ENCODE data around the gene PRR5L. TPM values are rescaled to one million over a fixed set of nuclear protein-coding genes. Genes with fewer than 3 reads are reported as not detected.

Gene PRR5L
- total and polyA plus RNA-seq, 2 donors (not counting 1 experiment from before 2014, with no cell fraction given) = 4.0 to 5.9 TPM

DNA sequence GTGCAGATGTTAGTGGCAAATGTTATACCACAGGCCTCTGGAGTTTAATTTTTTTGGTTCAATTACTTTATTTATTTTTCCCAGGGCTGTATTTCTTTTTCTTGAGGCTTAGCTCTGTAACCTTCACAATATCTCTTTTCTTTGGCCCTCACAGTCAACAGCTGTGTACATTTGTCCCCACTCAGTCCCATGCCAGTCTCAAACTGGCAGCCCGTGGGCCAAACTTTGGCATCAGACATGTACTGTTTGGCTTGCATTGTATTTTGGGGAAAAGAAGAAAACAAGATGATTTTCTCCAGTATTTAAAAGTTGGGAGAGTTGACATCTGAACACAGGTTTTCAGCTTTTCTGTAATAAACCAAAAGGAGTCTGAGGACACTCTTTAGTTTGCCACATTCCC is 87.1 kb downstream of the PRR5L start:
- H3K4me1 Mint-ChIP-seq = peaks cover 9% of the 10 kb centered on the region
- Histone ChIP-seq H3K27me3 (replicated peaks in 1 of 4; ENCODE audit: control extremely low read depth in 1 of 4, control insufficient read depth in 3 of 4, insufficient read depth in 4 of 4, low read length in 3 of 4) (peaks cover 0 to 15% (median 0%) of the 10 kb centered on the region in 4 experiments), H2AFZ (ENCODE audit: insufficient read depth, low read depth, low read length, poor library complexity, severe bottlenecking) (no peak overlapping the region), H3K9me3 (ENCODE audit: control extremely low read depth in 1 of 3, control insufficient read depth in 2 of 3, insufficient read depth in 1 of 3, low read length in 2 of 3) (no peaks in the 10 kb centered on the region), H3K9ac (ENCODE audit: low read length) (no peak overlapping the region), H3K4me1 (ENCODE audit: control insufficient read depth in 2 of 2, insufficient read depth in 2 of 2, low read length in 2 of 2) (peaks cover 5 to 9% of the 10 kb centered on the region in 2 donors), H3K36me3 (replicated peaks in 1 of 2; ENCODE audit: control extremely low read depth in 1 of 2, control insufficient read depth in 1 of 2, extremely low read depth in 1 of 2, insufficient read depth in 2 of 2, low read length in 1 of 2) (no peaks in the 10 kb centered on the region), H4K20me1 (ENCODE audit: control insufficient read depth, insufficient read depth, low read length, poor library complexity, severe bottlenecking) (no peaks in the 10 kb centered on the region), H3K4me2 (replicated peaks; ENCODE audit: low read depth, low read length, poor library complexity, severe bottlenecking) (no peak overlapping the region), H3K4me3 (ENCODE audit: control extremely low read depth in 1 of 5, extremely low read depth in 1 of 5, insufficient read depth in 1 of 5, low read depth in 2 of 5, low read length in 4 of 5) (no peak overlapping the region), H3K79me2 (ENCODE audit: control insufficient read depth, insufficient read depth, low read length) (no peaks in the 10 kb centered on the region), H3K27ac (ENCODE audit: low read length in 2 of 2) (no peak overlapping the region)
- WGBS (ENCODE audit: insufficient coverage) = no CpG with 5 or more reads among the region's 1 CpG
- H3K9me3 Mint-ChIP-seq (ENCODE audit: insufficient read depth) = no peaks in the 10 kb centered on the region
- TF ChIP-seq EZH2 (IDR thresholded peaks at IDR 0.05; ENCODE audit: borderline replicate concordance, insufficient read depth, low read depth, low read length, poor library complexity, severe bottlenecking) (no peak), CTCF (IDR thresholded peaks at IDR 0.05) (no peak)
- DNase-seq = no peak
- POLR2A ChIA-PET = no interaction called here
- CTCF ChIA-PET = no interaction called here
- intact Hi-C loops (cut with micrococcal nuclease) = no loop called here
- H3K27ac Mint-ChIP-seq = peak overlapping the region; percentile 4
- no peak for ATAC-seq (ENCODE audit: low read depth)
- no peak overlapping the region for H3K4me3 Mint-ChIP-seq
- peaks cover 10% of the 10 kb centered on the region for H3K27me3 Mint-ChIP-seq

DNA sequence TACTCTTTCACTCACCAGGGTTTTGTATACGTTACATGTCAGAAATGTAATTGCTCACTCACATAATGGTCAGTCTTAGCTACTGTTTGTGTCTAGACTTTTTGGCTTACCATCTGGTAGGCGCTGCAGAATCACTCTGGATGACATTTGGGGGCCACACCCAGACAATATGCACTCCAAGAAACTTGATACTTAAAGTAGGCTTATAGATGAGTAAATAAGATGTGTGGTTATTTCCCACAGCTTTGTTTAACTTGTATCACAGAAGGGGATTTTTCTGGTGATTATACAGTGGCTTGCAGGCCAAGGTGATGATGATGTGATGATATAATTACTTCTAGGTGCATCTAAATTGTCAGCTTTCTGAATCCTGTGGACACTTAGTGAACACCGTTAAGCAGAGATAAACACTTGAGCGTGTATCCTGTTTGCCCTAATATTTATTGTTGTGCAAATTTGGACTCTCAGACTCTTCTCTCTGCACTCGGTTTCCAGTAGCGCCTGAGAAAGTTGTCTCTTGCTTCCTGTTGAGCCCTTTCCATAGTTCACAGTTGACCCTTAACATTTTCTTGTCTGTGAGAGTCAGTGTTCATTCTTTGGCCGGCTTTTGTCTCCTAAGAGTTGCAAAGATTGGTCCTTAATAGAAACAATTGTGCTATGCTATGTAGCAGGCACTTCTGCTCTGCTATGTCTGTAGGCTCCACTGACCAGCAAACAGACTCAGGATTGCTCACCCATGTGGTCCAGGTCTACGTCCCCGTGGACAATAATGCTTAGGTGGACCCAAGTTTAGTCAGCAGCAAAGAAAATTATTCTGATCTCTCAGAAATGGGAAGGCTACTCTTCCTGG is 89.3 kb downstream of the PRR5L start:
- Histone ChIP-seq H3K36me3 (replicated peaks in 1 of 2; ENCODE audit: control extremely low read depth in 1 of 2, control insufficient read depth in 1 of 2, extremely low read depth in 1 of 2, insufficient read depth in 2 of 2, low read length in 1 of 2) (no peaks in the 10 kb centered on the region), H3K4me1 (ENCODE audit: control insufficient read depth in 2 of 2, insufficient read depth in 2 of 2, low read length in 2 of 2) (peaks cover 0 to 8% of the 10 kb centered on the region in 2 donors), H3K79me2 (ENCODE audit: control insufficient read depth, insufficient read depth, low read length) (no peaks in the 10 kb centered on the region), H3K4me2 (replicated peaks; ENCODE audit: low read depth, low read length, poor library complexity, severe bottlenecking) (no peak overlapping the region), H3K9ac (ENCODE audit: low read length) (no peak overlapping the region), H3K9me3 (ENCODE audit: control extremely low read depth in 1 of 3, control insufficient read depth in 2 of 3, insufficient read depth in 1 of 3, low read length in 2 of 3) (no peaks in the 10 kb centered on the region), H4K20me1 (ENCODE audit: control insufficient read depth, insufficient read depth, low read length, poor library complexity, severe bottlenecking) (no peaks in the 10 kb centered on the region), H2AFZ (ENCODE audit: insufficient read depth, low read depth, low read length, poor library complexity, severe bottlenecking) (no peak overlapping the region), H3K27me3 (replicated peaks in 1 of 4; ENCODE audit: control extremely low read depth in 1 of 4, control insufficient read depth in 3 of 4, insufficient read depth in 4 of 4, low read length in 3 of 4) (no peaks in the 10 kb centered on the region), H3K4me3 (ENCODE audit: control extremely low read depth in 1 of 5, extremely low read depth in 1 of 5, insufficient read depth in 1 of 5, low read depth in 2 of 5, low read length in 4 of 5) (no peak overlapping the region), H3K27ac (ENCODE audit: low read length in 2 of 2) (no peak overlapping the region)
- no peaks in the 10 kb centered on the region for H3K27me3 Mint-ChIP-seq
- H3K27ac Mint-ChIP-seq = no peak overlapping the region
- DNase-seq (no peak), ATAC-seq (ENCODE audit: low read depth) (no peak)
- H3K9me3 Mint-ChIP-seq (ENCODE audit: insufficient read depth) = no peaks in the 10 kb centered on the region
- H3K4me3 Mint-ChIP-seq = no peak overlapping the region
- POLR2A ChIA-PET = no interaction called here
- H3K4me1 Mint-ChIP-seq = peaks cover 10% of the 10 kb centered on the region
- TF ChIP-seq CTCF (IDR thresholded peaks at IDR 0.05) (no peak), EZH2 (IDR thresholded peaks at IDR 0.05; ENCODE audit: borderline replicate concordance, insufficient read depth, low read depth, low read length, poor library complexity, severe bottlenecking) (no peak)
- 86% methylated on average over 5 of the region's 9 CpGs for WGBS (ENCODE audit: insufficient coverage)
- intact Hi-C loops (cut with micrococcal nuclease) = no loop called here
- CTCF ChIA-PET = interaction anchor here (0.7 kb wide), 1 partner anchor 62 kb away, joined by 3 read pairs; no protein-coding TSS in a partner anchor
